ENCODE data around the gene C1orf74.

- TF ChIP-seq, protein P1, sequence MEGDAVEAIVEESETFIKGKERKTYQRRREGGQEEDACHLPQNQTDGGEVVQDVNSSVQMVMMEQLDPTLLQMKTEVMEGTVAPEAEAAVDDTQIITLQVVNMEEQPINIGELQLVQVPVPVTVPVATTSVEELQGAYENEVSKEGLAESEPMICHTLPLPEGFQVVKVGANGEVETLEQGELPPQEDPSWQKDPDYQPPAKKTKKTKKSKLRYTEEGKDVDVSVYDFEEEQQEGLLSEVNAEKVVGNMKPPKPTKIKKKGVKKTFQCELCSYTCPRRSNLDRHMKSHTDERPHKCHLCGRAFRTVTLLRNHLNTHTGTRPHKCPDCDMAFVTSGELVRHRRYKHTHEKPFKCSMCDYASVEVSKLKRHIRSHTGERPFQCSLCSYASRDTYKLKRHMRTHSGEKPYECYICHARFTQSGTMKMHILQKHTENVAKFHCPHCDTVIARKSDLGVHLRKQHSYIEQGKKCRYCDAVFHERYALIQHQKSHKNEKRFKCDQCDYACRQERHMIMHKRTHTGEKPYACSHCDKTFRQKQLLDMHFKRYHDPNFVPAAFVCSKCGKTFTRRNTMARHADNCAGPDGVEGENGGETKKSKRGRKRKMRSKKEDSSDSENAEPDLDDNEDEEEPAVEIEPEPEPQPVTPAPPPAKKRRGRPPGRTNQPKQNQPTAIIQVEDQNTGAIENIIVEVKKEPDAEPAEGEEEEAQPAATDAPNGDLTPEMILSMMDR (IDR thresholded peaks at IDR 0.05 in 4 of 5, conservative IDR thresholded peaks at IDR 0.05 in 1 of 5): no peak
- no peak for TF ChIP-seq POLR2A (IDR thresholded peaks at IDR 0.05)
Observed at GRCh38 chr1:209748620-209749019, 35.7 kb downstream of the C1orf74 start.
